Endothelial cell of hepatic sinusoid (primary cell): ENCODE results near the gene ZFX.

ENCODE experiments used
- in situ Hi-C: cut with HindIII; loops from 2 replicates; pipeline ENCODE4 v1.10.0; 2017; ENCODE audit warnings: low sequenced_read_pairs

The ZFX gene

DNA sequence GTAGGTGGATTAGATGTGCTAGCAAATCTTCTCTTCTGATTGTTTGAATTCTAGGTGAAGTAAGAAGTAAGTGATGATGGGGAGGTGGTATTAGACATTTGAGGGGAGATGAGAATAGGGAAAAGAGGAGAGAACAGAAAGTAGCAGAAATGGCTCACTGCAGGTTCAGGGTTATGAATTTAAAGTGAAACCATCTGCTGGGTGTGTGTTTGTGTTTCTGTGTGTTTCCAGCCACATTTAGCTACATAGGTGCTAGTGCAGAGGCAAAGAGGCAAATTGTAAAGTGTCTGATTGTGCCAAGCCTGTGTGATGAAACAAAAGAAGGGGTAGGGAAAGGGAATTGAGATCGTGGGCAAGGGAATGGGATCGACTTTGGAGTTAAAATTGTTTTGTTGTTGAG is 50.6 kb downstream of the ZFX start:
- in situ Hi-C loops = no loop called here

GRCh38 chrX:24201216-24201615 is 51.7 kb downstream of the ZFX start:
- in situ Hi-C loops = no loop called here

- in situ Hi-C loops = no loop called here
These were observed 53.0 kb downstream of the ZFX start for GRCh38 chrX:24202465-24203031.

GRCh38 chrX:24203072-24203808 is 53.7 kb downstream of the ZFX start:
- in situ Hi-C loops = no loop called here

GRCh38 chrX:24204331-24204730 is 54.8 kb downstream of the ZFX start:
- in situ Hi-C loops = no loop called here

GRCh38 chrX:24204958-24205357 is 55.4 kb downstream of the ZFX start:
- in situ Hi-C loops = no loop called here

DNA sequence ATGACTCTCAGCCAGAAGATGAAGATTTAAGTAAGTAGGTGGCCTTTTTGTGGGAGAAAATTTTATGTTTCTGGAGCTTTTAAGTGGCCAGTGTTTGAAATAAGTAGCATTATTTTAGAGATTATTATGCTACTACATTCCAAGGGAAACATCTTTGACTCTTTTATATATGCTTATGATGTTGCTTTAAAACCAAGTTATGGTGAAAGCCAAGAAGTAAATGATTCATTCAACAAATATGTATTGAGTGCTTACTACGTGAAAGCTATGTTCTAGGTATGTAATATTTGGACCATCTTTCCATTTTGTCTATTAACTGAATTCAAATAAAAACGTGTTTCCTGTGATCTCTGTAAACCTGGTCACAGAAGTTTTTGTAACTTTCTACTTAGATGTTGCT is 58.3 kb downstream of the ZFX start:
- in situ Hi-C loops = no loop called here

GRCh38 chrX:24208496-24209240 is 59.1 kb downstream of the ZFX start:
- in situ Hi-C loops = no loop called here

DNA sequence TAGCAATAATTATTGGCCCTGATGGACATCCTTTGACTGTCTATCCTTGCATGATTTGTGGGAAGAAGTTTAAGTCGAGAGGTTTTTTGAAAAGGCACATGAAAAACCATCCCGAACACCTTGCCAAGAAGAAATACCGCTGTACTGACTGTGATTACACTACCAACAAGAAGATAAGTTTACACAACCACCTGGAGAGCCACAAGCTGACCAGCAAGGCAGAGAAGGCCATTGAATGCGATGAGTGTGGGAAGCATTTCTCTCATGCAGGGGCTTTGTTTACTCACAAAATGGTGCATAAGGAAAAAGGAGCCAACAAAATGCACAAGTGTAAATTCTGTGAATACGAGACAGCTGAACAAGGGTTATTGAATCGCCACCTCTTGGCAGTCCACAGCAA is 60.7 kb downstream of the ZFX start:
- in situ Hi-C loops = no loop called here

- in situ Hi-C loops = no loop called here
These were observed 65.0 kb downstream of the ZFX start for GRCh38 chrX:24214568-24214967.

GRCh38 chrX:24215272-24215671 is 65.7 kb downstream of the ZFX start:
- in situ Hi-C loops = no loop called here

DNA sequence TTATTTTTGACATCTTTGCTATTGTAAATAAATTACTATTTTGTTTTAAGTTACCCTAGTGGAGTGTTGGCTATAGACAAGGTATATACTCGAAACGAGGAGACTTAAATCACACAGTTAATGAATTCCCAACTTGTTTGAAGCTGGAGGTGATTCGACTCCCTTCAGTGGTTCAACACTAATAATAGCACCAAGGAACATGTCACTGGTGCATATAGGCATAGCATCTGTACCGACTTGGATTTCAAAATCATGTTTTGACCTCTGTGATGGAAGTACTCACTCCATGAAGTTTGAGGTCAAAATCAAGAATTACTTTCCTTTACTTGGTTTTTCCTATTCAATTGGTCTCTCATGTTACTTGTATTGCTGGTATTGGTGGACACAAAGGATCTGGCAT is 66.5 kb downstream of the ZFX start:
- in situ Hi-C loops = no loop called here

DNA sequence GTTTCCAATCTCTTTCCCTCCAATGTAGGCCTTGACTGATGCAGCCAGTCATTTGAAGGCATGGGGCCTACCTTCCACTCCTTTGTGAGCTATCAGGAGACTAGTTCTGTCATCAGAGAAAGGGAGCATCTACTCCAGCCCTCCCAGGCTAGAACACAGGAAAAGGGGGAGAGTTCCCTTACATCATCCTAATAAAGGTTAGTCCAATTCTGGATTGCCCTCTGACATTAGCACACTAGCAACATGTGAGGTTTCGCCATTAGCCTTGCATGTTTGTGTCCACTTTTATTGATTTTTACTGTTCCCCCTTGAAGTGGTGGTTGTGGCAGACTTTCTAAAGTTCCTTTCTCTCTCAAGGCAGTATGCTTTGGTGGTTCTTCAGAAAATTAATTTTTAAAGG is 67.3 kb downstream of the ZFX start:
- in situ Hi-C loops = no loop called here

DNA sequence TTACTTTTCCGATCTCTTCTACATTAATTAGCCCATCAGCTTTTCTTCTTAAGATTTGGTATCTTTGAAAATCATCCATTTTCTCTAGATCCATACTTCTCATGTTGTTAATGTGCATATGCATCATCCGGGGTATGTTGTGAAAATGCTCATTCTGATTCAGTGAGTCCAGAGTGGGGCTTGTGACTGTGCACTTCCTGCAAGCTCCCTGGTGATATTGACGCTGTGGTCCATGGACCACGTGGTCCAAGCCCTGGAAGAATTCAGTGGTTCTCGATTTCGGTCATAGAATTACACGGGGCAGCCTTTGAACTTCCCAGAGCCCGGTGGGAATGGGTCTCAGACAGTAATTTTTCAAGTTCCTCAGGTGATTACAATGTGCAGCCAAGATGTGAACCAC is 69.8 kb downstream of the ZFX start:
- in situ Hi-C loops = no loop called here

DNA sequence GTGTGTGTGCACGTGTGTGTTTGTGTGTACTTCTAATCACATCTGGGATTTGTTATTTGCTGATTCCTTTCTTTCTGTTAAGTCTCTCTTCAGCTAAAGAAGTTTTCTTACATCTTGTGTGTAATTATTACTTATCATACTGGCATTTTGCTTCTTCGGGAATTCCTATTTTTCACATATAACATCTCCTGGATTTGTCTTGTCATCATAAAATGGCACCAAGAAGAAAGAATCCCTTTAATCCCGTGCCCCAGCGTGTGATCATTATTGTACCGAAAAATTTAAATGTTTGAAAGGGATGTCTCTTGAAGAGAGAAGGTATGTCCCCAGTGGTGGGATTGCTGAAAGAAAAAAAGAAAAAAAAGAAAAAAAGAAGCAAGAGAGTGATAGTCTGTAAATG is 72.3 kb downstream of the ZFX start:
- in situ Hi-C loops = no loop called here

- in situ Hi-C loops = no loop called here
These were observed 75.7 kb downstream of the ZFX start for GRCh38 chrX:24225265-24225664.

GRCh38 chrX:24226176-24226575 is 76.6 kb downstream of the ZFX start:
- in situ Hi-C loops = no loop called here

DNA sequence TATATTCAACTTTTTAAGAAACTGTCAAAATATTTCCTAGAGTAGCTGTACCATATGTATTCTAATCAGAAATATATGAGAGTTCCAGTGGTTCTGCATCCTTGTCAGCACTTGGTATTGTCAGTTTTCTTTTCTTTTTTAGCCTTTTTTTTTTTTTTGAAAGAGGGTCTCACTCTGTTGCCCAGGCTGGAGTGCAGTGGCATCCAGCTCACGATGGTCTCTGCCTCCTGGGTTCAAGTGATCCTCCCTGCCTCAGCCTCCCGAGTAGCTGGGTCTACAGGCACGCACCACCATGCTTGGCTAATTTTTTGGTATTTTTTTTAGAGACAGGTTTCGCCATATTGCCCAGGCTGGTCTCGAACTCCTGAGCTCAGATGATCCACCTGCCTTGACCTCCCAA is 79.1 kb downstream of the ZFX start:
- in situ Hi-C loops = no loop called here

GRCh38 chrX:24229400-24229879 is 79.9 kb downstream of the ZFX start:
- in situ Hi-C loops = no loop called here

GRCh38 chrX:24229976-24230375 is 80.4 kb downstream of the ZFX start:
- in situ Hi-C loops = no loop called here

DNA sequence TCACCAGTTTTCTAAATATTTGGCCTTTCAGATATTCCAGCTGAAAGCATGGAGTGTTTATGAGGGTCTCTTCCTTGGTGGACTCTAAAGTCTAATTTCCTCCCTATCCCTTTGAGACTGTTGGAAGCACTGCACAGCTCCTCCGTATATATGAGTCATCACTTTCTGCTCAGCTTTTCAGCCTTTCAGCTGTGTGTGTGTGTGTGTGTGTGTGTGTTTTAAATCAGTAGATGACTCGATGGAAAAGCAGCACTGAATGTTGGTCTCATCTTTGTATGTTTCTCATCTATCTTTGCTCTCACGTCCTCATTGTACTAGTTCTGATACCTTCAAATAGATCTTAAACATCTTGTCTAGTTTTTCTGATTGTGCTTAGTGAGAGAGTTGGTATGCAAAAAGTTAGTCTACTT is 81.6 kb downstream of the ZFX start:
- in situ Hi-C loops = no loop called here

GRCh38 chrX:24231641-24232179 is 82.2 kb downstream of the ZFX start:
- in situ Hi-C loops = no loop called here
